NB4 (cell line): Measurements from ENCODE around the gene CYP20A1.

Source experiments
- POLR2A ChIP-seq: IDR thresholded peaks from 2 replicates; pipeline ENCODE4 v1.6.1; 2011; ENCODE audit warnings: mild to moderate bottlenecking; ENCODE audit not compliant: insufficient read length; ENCODE audit errors: extremely low read depth
- TF ChIP-seq, protein P1 (sequence below): IDR thresholded peaks from one replicate; pipeline ENCODE4 v1.5.1; 2012; ENCODE audit warnings: low read depth, low read length

DNA sequence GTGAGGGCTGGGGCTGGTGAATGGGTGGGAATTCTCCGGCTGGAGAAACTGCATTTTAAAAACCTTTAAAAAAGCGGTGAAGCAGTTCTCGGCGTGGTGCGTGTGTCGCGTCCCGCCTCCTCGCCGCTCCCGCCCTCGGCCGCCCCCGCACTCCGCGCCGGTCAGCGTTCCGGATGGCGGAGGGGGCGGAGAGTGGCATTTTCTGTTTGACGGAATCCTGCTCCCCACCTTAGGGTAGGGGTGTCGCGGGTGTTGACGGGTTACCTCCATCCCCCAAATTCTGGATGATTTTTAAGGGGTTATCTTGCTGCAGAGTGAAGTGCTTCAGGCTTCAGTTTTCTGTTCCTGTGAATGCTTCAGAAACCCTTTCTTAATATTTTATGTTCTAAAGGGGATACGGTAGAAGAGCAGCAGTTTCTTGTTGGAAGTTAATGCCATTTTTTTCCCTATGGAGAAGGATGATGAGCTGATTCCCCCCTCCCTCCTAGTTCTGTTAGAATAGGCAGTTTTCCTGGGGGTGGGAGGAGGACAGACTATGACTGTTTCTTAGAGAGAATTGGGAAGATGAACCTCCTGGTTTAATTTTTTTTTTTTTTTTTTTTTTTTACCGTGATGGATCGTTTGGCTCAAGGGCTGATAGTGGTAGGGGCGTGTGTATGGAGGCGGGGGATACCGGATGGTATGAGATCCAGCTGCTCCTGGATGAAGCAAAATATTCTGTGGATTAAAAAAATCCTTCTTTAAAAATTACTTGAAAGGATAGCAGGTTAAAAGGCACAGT is 90.1 kb downstream of the CYP20A1 start:
- TF ChIP-seq POLR2A: no peak
- TF ChIP-seq, protein P1, sequence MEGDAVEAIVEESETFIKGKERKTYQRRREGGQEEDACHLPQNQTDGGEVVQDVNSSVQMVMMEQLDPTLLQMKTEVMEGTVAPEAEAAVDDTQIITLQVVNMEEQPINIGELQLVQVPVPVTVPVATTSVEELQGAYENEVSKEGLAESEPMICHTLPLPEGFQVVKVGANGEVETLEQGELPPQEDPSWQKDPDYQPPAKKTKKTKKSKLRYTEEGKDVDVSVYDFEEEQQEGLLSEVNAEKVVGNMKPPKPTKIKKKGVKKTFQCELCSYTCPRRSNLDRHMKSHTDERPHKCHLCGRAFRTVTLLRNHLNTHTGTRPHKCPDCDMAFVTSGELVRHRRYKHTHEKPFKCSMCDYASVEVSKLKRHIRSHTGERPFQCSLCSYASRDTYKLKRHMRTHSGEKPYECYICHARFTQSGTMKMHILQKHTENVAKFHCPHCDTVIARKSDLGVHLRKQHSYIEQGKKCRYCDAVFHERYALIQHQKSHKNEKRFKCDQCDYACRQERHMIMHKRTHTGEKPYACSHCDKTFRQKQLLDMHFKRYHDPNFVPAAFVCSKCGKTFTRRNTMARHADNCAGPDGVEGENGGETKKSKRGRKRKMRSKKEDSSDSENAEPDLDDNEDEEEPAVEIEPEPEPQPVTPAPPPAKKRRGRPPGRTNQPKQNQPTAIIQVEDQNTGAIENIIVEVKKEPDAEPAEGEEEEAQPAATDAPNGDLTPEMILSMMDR: no peak
